OCI-M2 (cell line): ENCODE data around the gene SFN.
A peak's percentile ranks its signal among the peaks of the same experiment; 100 is the strongest.
"Not testable (repeated sequence)": the region's sequence is repeated elsewhere in the genome, so short reads cannot be mapped to it uniquely, and the experiment has no call there.

Source experiments
- DNase-seq: peaks from one replicate; lab custom pipeline; 2025; ENCODE audit not compliant: unreplicated experiment; lab: John Stamatoyannopoulos, UW

SFN gene

DNA sequence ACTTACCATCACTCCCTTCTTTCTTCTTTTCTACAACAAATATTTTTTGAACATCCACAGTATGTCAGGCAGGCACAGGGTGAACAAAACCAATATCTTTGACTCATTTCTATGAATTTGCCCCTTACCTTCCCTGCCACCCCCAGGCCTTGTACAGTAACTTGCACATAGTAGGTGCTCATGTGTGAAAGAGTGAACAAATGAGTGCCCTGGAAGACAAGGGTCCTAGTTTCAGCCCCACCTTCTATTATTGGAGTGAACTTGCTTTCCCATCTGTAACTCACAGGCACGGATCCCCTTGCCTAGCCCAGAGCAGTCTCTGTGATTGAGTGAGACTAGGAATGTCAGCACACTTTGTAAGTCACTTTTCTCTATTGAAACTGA is 23.6 kb upstream of the SFN start:
- DNase-seq, result no peak

DNA sequence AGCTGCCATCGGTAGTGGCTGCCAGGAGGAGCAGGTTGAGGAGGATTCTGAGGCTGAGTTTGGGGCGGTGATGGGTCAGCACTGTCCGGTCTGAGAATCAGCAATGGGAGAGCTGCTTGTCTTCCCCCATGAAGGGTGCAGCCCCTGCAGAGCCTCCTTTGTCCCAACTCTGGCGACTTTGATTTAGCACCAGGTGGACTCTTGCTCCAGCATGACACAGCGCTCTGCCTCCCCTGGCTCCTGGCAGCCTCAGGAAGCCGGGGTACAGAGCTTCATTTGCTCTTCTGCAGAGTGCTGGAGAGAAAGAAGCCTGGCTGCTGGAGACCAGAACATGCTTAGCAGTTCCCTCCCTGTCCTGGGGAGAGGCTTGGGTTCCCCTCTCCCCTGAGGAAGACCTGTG is 23.2 kb upstream of the SFN start:
- DNase-seq, result no peak

DNA sequence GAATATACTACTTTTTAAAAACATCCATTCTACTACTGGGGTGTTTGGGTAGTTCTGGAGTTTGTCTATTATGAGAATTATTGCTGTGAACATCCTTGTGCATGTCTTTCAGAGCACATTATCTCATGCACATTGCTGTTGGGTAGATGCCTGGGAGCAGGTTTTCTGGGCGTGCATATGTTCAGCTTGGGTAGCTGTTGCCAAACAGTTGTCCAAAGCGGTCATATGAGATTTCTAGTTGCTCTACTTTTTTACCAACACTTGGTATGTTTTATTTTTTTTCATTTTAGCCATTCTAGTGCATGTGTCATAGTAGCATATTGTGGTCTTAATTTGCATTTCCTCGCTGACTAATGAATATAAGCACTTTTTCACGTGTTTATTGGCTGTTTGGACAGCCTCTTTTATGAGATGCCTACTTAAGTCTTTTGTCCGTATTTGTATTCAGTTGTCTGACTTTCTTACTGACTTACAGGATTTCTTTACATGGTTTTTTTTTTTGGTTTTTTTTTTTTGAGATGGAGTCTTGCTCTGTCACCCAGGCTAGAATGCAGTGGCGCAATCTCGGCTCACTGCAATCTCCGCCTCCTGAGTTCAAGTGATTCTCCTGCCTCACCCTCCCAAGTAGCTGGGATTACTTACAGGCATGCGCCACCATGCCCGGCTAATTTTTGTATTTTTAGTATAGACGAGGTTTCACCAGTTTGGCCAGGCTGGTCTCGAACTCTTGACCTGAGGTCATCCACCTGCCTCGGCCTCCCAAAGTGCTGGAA is 18.3 kb upstream of the SFN start:
- DNase-seq, result no peak

DNA sequence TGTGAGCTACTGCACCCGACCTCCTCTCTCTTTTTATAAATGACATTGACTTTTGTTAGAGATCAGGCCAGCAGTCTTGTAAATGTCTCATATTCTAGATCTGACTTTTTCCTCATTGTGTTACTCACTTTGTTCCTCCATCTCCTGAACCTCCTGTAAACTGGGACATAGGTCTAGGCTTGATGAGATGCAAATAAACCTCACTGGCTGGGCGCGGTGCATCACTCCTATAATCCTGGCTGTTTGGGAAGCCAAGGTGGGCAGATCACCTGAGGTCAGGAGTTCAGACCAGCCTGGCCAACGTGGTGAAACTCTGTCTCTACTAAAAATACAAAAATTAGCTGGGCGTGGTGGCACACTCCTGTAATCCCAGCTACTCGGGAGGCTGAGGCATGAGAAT is 15.1 kb upstream of the SFN start:
- not testable (repeated sequence) for DNase-seq

DNA sequence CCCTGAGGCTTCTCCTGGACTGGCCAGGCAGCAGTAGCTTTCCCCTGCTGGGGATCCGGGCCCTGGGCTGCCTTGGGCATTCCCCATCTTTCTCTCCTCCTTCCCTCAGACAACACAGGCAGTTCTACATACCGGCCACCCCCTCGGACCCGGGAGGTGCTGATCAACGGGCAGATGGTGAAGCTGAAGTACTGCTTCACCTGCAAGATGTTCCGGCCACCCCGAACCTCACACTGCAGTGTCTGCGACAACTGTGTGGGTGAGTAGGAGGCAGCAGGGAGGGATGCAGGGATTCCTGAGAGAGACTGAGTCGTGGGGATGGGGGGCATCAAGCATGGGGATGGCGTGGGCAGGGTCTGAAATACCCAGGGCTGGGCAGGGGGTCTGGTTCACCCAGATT is 14.4 kb upstream of the SFN start:
- no peak for DNase-seq

DNA sequence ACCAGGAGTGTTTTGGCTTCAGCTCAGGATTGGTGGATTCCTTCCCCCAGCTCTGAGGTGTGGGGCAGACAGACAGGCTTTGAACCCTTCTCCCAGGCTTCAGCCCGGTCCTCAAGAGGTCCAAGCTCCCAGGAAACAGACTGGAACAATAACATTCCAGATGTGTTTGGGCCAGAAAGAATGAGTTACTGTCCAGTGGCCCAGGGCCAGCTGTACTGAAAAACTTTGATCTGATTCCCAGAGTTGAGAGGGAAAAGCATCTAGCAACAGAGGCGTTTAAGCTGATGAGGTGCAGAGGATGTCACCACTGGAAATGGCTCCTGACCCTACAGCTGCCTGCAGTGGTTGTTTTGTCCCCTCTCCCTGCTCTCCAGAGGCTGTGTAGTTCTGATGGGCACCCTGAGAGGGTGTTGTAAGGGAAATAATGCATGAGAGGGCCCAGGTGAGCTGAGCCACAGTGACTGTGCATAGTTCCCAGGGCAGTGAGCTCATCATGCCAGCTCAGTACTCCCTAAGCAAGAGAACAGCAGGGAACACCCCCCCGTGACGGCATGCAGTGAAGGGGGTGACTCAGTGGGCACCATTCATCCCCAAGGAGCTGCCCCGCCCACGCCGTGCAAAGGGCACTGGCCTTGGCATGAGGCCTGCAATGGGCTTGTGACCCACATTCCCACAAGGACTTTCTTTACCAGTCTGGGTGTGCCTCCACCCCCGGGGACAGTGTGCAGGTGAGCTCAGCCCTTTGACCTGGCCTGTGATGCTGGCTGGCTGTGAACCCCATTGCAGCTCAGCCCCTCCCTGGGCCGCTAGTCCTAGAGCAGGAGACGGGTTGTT is 13.8 kb upstream of the SFN start:
- DNase-seq, result no peak

DNA sequence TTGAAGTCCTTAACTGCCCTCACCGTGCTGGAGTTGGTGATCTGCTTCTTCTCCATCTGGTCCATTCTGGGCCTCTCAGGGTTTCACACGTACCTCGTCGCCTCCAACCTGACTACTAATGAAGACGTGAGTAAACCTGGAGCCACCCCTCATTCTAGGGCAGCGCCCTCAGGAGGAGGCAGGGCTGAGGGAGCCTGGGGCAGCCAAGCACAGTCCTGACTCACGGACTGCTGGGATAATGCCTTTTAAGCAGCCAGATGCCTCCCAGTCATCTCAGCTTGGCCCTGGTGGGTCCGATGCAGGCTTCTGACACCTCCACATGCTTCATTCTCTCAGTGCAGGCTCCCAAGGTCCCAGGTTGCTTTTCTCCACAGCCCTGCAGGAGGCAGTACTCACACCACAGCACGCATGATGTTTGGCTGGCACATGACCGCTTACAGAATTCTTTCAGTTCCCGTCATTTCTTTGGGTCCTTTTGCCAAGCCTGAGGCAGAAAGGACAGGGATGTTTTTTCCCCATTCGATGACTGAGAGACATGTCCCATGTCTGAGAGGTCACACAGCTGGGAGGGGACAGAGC is 11.8 kb upstream of the SFN start:
- DNase-seq, result no peak

DNA sequence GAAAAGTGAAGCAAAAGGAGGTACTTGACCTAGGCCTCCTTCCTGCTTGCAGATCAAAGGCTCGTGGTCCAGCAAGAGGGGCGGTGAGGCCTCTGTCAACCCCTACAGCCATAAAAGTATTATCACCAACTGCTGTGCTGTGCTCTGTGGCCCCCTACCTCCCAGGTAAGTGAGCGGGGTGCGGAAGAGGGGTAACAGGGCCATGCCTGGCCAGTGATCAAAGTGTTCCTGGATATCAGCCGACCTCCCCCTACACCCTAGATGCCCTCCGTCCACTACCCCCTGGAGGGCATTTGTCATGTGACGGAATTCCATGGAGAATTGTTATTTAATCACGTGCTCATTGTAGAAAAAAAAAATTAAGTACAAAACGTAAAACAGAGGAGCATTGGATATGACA is 10.2 kb upstream of the SFN start:
- no peak for DNase-seq

DNA sequence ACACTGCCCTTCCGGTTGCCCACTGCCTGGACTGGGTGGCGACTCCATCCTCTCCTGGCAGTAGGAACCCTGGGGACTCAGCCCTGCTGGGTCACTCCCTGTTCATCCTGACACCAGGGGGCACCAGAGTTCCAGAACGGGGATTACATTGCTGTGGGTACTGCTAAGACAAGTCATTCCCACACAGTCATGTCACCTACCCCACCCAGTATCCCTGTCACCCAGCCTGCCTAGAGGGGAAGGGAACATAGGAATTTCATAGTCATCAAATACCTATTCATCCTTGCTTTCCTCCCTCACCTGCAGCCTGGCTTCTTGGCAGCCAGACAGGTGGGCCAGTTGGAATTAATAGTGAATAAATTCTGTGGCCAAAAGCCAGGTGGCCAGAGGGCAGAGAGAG is 9.8 kb upstream of the SFN start:
- peak; percentile 16 for DNase-seq

DNA sequence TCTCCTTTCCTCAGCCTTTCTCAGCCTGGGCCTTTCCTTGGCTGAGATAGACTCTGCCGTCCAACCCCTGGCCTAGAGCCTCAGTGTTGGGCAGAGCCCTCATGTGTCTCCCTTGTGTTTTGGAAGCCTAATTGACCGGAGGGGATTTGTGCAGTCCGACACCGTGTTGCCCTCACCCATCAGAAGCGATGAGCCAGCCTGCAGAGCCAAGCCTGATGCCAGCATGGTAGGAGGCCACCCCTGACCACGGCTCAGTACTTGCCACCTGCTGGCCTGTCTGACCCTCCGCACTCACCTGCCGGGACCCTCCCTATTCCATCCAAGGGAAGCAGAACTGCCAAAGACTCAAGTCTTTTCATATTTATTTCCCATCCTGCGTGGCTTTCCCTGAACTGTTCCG is 9.3 kb upstream of the SFN start:
- no peak for DNase-seq

DNA sequence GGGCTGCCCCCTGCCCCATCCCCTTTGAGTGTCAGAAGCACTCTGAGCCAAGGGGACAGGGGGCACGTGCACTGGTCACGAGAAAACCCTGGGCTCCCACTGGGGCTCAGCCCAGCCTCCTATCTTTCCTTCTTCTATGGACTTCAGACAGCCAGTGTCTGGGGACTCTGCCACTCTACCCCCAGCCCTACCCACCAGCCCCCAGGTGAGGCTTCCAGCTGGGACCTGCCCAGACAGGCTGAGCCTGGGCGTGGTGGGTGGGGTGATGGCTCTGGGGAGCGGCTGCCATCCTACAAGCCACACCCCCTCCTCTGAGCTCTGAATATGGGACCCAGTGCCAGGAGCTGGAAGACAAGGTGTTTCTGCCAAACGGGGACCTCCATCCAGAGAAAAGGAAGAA is 8.0 kb upstream of the SFN start:
- no peak for DNase-seq

DNA sequence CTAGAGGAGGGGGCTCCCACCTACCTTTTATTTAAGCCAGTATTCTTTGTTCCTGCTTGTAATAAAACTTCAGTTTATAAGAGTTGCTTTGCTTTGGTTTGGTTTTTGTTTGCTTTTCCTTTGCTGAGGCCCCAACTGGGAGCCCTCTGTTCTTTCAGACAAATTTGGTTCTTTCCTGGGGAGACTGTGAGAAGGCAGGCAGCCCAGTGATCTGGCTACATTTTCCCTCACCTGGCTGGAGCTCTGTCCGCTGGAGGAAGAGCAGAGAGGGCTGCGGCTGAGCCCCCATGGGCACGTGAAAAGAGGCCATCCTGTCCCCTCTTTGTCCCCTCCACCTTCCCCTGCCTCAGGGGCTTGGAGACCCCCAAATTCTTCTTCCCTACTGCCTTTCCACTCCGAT is 7.3 kb upstream of the SFN start:
- no peak for DNase-seq

DNA sequence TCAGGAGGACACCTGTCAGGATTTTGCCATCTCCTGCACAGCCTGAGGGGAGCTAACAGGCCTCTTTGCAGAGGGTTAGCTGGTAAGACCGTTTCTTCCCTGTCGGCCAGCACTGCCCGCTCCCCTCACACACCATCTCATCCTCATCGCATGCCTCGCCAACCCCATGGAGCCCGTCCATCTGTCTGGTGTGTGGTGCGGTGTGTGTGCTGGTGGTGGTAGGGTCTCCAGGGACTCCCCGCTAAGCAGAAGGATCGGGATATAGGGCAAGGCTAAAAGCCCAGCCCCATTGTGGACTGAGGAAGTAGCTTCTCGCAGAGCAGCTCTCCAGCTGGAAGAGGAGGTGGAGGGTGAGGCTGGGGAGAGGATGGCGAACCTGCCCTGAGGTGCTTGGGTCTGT is 6.8 kb upstream of the SFN start:
- DNase-seq, result no peak

DNA sequence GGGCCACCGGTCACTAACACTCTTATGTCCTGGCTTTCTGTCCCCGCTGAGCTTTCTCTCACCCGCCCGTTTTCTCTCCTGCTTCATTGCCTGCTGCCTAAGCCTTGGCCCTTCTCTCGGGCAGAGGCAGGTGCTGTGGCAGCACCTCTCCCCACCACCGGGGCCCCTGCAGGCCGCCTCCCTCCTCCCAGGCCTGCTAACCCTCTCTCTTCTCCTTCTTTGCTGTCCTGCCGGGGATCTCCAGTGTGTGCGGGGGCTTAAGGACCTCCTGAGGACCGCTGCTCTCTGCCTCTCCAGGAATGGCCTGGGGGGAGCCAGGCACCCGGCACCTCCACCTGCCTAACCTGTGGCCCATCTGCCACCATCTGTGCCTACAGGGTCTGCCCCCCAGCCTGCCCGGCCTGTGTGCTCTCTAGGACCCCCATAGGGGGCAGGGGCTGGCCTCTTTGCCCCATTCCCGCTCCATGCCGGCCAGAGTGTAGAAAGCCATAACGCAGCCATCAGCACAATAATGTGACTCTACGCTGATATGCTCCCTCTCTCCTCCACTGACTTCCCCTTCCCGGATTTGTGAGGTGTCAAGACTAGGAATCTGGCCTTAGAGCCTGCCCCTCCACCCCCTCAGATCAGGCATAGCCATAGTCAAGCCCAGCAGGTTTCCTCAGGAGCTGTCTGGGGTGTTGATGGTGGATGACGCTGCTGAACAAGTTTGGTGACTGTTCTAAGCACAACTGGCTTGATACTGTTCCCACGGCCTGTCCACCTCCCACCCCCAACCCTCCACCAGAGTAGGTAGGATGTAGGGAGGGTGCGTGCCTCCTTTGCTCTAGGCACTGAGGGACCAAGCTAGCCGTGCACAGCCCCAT is 6.1 kb upstream of the SFN start:
- DNase-seq, result no peak

DNA sequence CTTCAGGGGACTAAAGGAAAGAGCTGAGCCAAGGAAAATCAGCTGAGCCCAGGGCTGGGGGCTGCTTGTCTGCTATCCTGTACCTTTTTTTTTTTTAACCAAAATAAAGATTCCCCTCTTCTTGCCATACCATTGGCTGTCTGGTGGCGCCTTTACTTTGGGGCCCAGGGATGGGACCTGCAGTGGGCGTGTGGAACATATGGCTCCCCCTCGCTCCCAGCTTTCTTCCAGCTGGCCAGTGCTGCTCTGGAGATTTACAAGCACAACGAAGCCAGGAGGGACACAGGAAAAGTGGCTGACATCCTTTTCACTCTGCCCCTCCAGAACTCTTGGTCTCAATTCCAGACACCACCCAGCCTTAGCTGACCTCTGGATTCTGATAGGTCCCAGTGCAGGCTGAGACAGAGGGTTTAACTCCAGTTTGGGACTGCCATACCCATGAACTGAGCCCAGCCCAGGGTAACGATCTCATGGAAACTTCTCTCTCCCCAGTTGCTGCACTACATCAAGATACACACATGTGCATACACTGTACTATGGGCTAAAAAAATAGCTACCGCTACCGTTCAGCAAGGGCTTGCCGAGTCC is 5.4 kb upstream of the SFN start:
- no peak for DNase-seq

DNA sequence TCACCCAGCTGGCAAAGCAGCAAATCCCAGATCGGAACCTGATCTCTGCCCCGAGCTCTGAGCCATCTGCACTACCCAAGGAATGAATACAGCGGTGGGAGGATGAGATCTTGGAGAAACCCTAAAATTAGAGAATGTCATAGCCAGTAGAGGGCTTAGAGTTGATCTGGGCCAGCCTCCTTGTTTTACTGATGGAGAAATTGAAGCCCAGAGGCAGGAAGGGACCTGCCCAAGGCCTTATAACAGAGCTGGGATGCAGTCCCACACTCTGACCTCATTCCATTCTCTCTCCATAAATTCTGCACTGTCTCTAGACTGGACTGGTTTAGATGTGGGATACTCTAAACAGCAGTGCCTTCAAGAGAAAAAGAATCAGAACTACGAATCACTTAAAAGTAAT is 4.8 kb upstream of the SFN start:
- no peak for DNase-seq

DNA sequence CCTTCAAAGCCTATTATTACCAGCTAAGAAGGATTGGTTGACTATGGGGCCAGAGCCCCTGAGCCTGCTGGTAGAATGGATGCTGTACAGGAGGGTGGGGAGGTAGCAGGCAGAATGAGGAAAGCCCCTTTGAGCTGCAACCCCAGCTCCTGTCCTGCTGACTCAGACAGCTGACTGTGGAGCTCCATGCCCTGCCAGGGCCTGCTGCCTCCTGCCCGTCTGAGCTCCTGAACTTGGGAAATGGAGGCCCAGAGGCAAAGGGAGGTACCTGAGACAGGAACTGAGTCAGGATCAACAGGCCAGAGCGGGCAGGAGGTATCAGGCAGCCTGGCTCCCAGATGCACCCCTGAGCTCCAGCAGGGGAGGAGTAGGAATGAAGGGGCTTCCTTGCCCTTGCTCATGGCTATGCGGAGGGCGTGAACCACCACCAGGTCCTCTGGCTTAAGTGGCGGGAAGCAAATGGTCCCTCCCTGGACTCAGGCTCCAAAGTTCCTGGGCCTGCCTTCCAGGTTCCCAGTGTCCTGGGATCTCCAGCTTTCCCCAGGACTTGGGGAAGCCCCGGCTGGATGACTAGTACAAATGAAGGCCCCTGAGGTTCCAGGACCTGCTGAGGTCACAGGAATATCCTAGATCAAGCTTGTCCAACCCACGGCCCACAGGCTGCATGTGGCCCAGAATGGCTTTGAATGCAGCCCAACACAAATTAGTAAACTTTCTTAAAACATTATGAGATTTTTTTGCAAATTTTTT is 3.9 kb upstream of the SFN start:
- DNase-seq, result no peak

DNA sequence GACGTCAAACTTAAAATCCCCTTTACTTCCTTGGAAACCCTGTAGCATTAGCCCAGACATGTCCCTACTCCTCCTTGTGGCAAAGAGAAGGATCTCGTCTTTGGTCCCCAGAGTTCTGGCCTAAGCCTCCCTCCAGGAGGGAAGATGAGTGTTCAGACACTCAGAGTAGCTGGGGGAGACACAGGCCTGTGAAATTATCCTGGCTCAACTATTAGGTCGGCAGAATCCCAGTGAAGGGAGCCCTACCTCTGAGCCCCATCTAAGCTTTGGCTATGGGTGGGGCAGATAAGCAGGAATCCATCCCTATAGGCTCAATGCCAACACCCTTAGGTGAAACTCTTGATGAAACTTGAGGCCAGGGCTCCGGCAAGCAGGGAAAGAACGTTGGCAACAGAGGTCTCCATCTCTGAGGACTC is 1.7 kb upstream of the SFN start:
- DNase-seq, result no peak

DNA sequence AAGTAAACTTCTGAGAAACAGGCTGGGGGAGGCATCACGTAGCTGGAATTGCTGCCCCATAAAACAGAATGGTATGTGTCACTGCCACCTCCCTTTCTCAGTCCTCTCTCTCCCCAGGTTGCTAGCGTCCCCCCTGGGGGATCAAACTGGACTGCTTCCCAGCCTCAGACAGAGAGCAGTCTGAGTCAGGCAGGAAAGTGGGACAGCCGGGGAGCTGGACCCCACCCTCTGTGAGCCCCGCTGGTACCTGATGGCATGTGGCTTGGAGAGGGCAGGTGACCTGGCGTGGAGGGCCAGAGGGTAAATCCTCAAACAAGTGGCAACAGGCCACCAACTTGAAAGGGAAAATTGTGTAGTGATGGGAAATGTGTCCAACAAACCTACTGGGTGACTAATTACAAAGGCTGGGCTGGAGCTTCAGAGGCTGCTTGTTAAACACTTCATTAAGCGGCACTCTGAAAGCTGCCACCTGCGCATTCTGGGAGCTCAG is 1.0 kb upstream of the SFN start:
- DNase-seq, result no peak

DNA sequence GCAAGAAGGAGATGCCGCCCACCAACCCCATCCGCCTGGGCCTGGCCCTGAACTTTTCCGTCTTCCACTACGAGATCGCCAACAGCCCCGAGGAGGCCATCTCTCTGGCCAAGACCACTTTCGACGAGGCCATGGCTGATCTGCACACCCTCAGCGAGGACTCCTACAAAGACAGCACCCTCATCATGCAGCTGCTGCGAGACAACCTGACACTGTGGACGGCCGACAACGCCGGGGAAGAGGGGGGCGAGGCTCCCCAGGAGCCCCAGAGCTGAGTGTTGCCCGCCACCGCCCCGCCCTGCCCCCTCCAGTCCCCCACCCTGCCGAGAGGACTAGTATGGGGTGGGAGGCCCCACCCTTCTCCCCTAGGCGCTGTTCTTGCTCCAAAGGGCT is 732 bp downstream of the SFN start:
- no peak for DNase-seq
